HL-60 (cell line): ENCODE data around the gene ZNRF3.

ENCODE experiments used
- DNase-seq, 2 experiments: peaks; one replicate each; pipeline ENCODE4 v3.0.0-alpha.2; 2010 to 2020; ENCODE audit warnings: low read depth in 1 of 2, low spot score in 1 of 2
- H3K27ac ChIP-seq: fragments of 250-450 bp; sonication (Bioruptor Pico); replicated peaks from 2 replicates; pipeline ENCODE4 v1.5.1; 2020; ENCODE audit warnings: mild to moderate bottlenecking, moderate library complexity
- H3K27me3 ChIP-seq: fragments of 250-450 bp; sonication (Bioruptor Pico); 2 replicates; pipeline ENCODE4 v1.5.1; 2021; ENCODE audit warnings: mild to moderate bottlenecking, moderate library complexity; ENCODE audit not compliant: insufficient read depth, poor library complexity, severe bottlenecking
- H3K4me3 ChIP-seq: replicated peaks from 2 replicates; pipeline ENCODE4 v1.5.1; 2011; ENCODE audit warnings: mild to moderate bottlenecking, control low read depth, low read length; ENCODE audit not compliant: insufficient read depth
- CTCF ChIP-seq: IDR thresholded peaks from one replicate; pipeline ENCODE4 v1.5.1; 2011; ENCODE audit warnings: low read length, control low read depth, inconsistent platforms; ENCODE audit not compliant: insufficient read depth
- GABPA ChIP-seq: IDR thresholded peaks from 2 replicates; pipeline ENCODE4 v1.6.1; 2012; ENCODE audit warnings: low read depth
- POLR2AphosphoS5 ChIP-seq: IDR thresholded peaks from 2 replicates; pipeline ENCODE4 v1.6.1; 2012; ENCODE audit warnings: low read depth
- SPI1 ChIP-seq: IDR thresholded peaks from 2 replicates; pipeline ENCODE4 v1.6.1; 2012; ENCODE audit warnings: low read depth, mild to moderate bottlenecking, borderline replicate concordance
- TF ChIP-seq, protein P1 (sequence below): IDR thresholded peaks from 2 replicates; pipeline ENCODE4 v1.6.1; 2012; ENCODE audit warnings: low read depth; ENCODE audit not compliant: insufficient replicate concordance

The ZNRF3 gene

GRCh38 chr22:28992565-28993356, 109.4 kb downstream of the ZNRF3 start:
- no peak overlapping the region for H3K4me3 ChIP-seq
- no peak for TF ChIP-seq GABPA
- no peak for TF ChIP-seq SPI1
- DNase-seq = no peak
- H3K27me3 ChIP-seq = no peaks in the 10 kb centered on the region
- no peak overlapping the region for H3K27ac ChIP-seq

DNA sequence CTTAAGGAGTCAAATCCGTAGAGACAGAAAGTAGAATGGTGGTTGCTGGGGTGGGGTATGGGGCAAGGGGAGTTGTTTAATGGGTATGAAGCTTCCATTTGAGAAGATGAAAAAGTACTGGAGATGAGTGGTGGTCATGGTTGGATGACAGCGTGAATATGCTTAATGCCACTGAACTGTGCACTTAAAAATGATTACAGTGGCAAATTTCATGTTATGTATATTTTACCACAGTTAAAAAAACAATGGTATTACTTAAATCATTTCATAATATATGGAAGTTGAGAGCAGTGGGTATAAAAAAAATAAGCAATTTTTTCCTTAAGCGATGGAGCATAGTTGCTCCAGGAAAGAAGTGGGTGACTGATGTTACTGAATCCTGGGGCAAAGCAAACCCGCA, 111.2 kb downstream of the ZNRF3 start:
- H3K27ac ChIP-seq = no peak overlapping the region
- TF ChIP-seq POLR2AphosphoS5 = no peak
- TF ChIP-seq SPI1 = no peak
- TF ChIP-seq, protein P1, sequence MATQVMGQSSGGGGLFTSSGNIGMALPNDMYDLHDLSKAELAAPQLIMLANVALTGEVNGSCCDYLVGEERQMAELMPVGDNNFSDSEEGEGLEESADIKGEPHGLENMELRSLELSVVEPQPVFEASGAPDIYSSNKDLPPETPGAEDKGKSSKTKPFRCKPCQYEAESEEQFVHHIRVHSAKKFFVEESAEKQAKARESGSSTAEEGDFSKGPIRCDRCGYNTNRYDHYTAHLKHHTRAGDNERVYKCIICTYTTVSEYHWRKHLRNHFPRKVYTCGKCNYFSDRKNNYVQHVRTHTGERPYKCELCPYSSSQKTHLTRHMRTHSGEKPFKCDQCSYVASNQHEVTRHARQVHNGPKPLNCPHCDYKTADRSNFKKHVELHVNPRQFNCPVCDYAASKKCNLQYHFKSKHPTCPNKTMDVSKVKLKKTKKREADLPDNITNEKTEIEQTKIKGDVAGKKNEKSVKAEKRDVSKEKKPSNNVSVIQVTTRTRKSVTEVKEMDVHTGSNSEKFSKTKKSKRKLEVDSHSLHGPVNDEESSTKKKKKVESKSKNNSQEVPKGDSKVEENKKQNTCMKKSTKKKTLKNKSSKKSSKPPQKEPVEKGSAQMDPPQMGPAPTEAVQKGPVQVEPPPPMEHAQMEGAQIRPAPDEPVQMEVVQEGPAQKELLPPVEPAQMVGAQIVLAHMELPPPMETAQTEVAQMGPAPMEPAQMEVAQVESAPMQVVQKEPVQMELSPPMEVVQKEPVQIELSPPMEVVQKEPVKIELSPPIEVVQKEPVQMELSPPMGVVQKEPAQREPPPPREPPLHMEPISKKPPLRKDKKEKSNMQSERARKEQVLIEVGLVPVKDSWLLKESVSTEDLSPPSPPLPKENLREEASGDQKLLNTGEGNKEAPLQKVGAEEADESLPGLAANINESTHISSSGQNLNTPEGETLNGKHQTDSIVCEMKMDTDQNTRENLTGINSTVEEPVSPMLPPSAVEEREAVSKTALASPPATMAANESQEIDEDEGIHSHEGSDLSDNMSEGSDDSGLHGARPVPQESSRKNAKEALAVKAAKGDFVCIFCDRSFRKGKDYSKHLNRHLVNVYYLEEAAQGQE = no peak
- no peak for TF ChIP-seq CTCF
- TF ChIP-seq GABPA = no peak
- H3K4me3 ChIP-seq = no peak overlapping the region
- no peaks in the 10 kb centered on the region for H3K27me3 ChIP-seq
- DNase-seq = no peak

GRCh38 chr22:28995551-28995950, 112.2 kb downstream of the ZNRF3 start:
- H3K27ac ChIP-seq = no peak overlapping the region
- H3K27me3 ChIP-seq = no peaks in the 10 kb centered on the region
- no peak for TF ChIP-seq GABPA
- no peak for TF ChIP-seq POLR2AphosphoS5
- no peak for TF ChIP-seq SPI1
- no peak for TF ChIP-seq CTCF
- TF ChIP-seq, protein P1 = no peak
- H3K4me3 ChIP-seq = no peak overlapping the region
- no peak for DNase-seq

DNA sequence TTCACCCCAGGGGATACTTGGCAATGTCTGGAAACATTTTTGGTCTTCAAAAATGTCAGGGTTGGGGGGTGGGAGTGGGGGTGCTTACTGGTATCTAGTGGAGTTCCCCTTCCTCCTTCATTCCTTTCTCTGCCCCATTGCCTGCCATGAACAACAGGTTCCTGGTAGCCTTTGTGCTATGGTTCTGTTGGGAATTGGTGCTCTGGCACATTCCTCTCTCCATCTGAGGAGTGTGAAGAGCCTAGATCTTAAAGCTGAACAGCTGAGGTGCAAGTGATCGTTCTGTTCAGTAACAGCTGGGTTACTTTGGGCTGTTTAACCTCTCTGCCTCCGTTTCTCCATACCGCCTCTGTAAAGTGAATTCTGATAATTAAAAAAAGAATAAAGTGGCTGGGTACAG, 114.0 kb downstream of the ZNRF3 start:
- no peak for TF ChIP-seq GABPA
- TF ChIP-seq SPI1 = no peak
- TF ChIP-seq, protein P1 = no peak
- no peaks in the 10 kb centered on the region for H3K27me3 ChIP-seq
- no peak for DNase-seq
- no peak overlapping the region for H3K27ac ChIP-seq
- H3K4me3 ChIP-seq = no peak overlapping the region
